HEK293T (cell line): ENCODE measurements around the gene RNF13.

Experiments
- BHLHE40 ChIP-seq: fragments of 450-650 bp; IDR thresholded peaks from 2 replicates; pipeline ENCODE4 v1.6.1; 2016; ENCODE audit warnings: mild to moderate bottlenecking, moderate library complexity, borderline replicate concordance
- ELF4 ChIP-seq: fragments of 450-650 bp; IDR thresholded peaks from 2 replicates; pipeline ENCODE4 v1.6.1; 2017; ENCODE audit warnings: antibody characterized with exemption
- FOXA1 ChIP-seq: fragments of 450-650 bp; IDR thresholded peaks from 2 replicates; pipeline ENCODE4 v1.6.1; 2016; ENCODE audit warnings: mild to moderate bottlenecking
- FOXK2 ChIP-seq: fragments of 450-650 bp; IDR thresholded peaks from 2 replicates; pipeline ENCODE4 v1.6.1; 2016; ENCODE audit warnings: mild to moderate bottlenecking
- HDGF ChIP-seq: fragments of 450-650 bp; IDR thresholded peaks from 2 replicates; pipeline ENCODE4 v1.6.1; 2017; ENCODE audit warnings: antibody characterized with exemption, borderline replicate concordance
- L3MBTL2 ChIP-seq: fragments of 450-650 bp; conservative IDR thresholded peaks from 2 replicates; pipeline ENCODE4 v1.6.1; 2016; ENCODE audit warnings: mild to moderate bottlenecking
- NFRKB ChIP-seq: fragments of 450-650 bp; IDR thresholded peaks from 2 replicates; pipeline ENCODE4 v1.6.1; 2016; ENCODE audit warnings: mild to moderate bottlenecking, moderate library complexity
- SP1 ChIP-seq: fragments of 450-650 bp; IDR thresholded peaks from 2 replicates; pipeline ENCODE4 v1.6.1; 2017
- TARDBP ChIP-seq: fragments of 450-650 bp; IDR thresholded peaks from 2 replicates; pipeline ENCODE4 v1.6.1; 2016
- ZNF384 ChIP-seq: fragments of 450-650 bp; IDR thresholded peaks from 2 replicates; pipeline ENCODE4 v1.6.1; 2016
- TF ChIP-seq, protein P1 (sequence below): fragments of 450-650 bp; IDR thresholded peaks from 2 replicates; pipeline ENCODE4 v1.6.1; 2016

DNA sequence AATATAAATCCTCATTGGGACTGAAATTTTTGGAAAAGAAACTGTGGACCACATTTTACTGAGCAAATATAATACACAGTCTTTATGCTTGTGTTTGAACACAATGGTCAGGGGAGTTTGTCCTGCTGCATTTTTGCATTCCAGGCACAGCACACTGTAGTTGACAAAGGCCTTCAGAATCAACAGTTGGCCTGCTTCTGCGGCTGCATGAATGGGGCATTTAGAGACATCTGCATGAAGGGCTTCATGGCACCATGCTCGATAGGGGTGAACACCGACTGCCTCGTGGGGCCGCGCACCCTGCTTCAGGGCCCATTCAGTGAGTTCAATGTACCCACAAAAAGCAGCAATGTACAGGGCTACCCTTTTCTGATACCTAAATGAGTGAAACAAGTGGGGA, 45.3 kb upstream of the RNF13 start:
- TF ChIP-seq NFRKB (no peak), FOXK2 (no peak), BHLHE40 (no peak), FOXA1 (no peak), TARDBP (no peak), HDGF (no peak), SP1 (no peak), L3MBTL2 (no peak), ELF4 (no peak), ZNF384 (no peak)
- TF ChIP-seq, protein P1, sequence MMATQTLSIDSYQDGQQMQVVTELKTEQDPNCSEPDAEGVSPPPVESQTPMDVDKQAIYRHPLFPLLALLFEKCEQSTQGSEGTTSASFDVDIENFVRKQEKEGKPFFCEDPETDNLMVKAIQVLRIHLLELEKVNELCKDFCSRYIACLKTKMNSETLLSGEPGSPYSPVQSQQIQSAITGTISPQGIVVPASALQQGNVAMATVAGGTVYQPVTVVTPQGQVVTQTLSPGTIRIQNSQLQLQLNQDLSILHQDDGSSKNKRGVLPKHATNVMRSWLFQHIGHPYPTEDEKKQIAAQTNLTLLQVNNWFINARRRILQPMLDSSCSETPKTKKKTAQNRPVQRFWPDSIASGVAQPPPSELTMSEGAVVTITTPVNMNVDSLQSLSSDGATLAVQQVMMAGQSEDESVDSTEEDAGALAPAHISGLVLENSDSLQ = no peak
